ENCODE measurements around the gene GPC5. TPM values are rescaled to one million over a fixed set of nuclear protein-coding genes. Genes with fewer than 3 reads are reported as not detected.

GPC5 gene
- total and polyA plus RNA-seq, 9 of the 15 experiments (the other 6 are each of a cell fraction or from before 2014, with no cell fraction given): 0.18 to 0.27 TPM; not detected in 7

DNA sequence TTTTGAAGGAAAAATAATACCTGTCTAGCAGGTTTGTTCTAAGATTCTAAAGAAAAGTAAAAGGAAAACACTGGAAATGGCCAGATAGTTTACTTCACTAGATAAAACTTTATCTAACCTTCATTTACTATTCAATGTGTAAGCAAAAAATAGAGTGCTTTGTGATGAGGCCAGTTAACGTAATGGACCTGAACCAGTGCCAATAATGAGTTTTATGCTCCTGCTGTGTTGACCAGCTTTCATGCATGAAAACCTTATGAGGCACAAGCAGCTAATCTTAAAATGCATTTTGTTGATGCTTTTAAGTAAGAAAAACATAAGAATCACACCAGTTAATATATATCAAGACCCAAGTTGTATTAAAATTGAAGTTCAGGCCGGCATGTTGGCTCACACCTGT lies 1211.0 kb downstream of the GPC5 start:
- no TSS peak for BruUV-seq (replicated peaks)
- Histone ChIP-seq H3K27ac (ENCODE audit: extremely low read depth, low read depth, low read length) (no peak overlapping the region), H3K27me3 (ENCODE audit: control insufficient read depth in 2 of 2, insufficient read depth in 2 of 2, low read length in 2 of 2) (no peaks in the 10 kb centered on the region), H3K79me2 (ENCODE audit: control insufficient read depth, insufficient read depth, low read length) (no peaks in the 10 kb centered on the region), H3K9me1 (ENCODE audit: control insufficient read depth, insufficient read depth, low read length) (no peaks in the 10 kb centered on the region), H3K4me1 (replicated peaks in 1 of 2; ENCODE audit: control insufficient read depth in 2 of 2, insufficient read depth in 2 of 2, low read length in 2 of 2) (no peaks in the 10 kb centered on the region), H3K4me2 (ENCODE audit: insufficient read depth, low read length) (no peak overlapping the region), H4K20me1 (replicated peaks; ENCODE audit: control insufficient read depth, insufficient read depth, low read length) (no peaks in the 10 kb centered on the region), H3K9me3 (replicated peaks; ENCODE audit: control insufficient read depth, insufficient read depth, low read depth, low read length) (no peaks in the 10 kb centered on the region; the same call in 1 of the 2 replicates), H3K4me3 (no peak overlapping the region), H3K36me3 (ENCODE audit: control insufficient read depth, insufficient read depth, low read length) (no peaks in the 10 kb centered on the region), H3K9ac (ENCODE audit: insufficient read depth in 1 of 2, low read depth in 2 of 2, low read length in 2 of 2) (no peak overlapping the region), H2AFZ (ENCODE audit: low read depth, low read length) (no peak overlapping the region)
- no peak for FAIRE-seq
- no peak for DNase-seq (ENCODE audit: extremely low read depth in 1 of 4, low spot score in 3 of 4)
- in situ Hi-C loops (cut with MboI) (no loop called here), intact Hi-C loops (cut with micrococcal nuclease) (no loop called here)
- POLR2A ChIA-PET: interaction anchor here (0.7 kb wide), 1 partner anchor 629 kb away, joined by 3 read pairs; no protein-coding TSS in a partner anchor
- ATAC-seq: no peak
- no peak for TF ChIP-seq CBX3 (IDR thresholded peaks at IDR 0.05; ENCODE audit: borderline replicate concordance in 1 of 2, low read length in 2 of 2)
- peak; percentile 22; the same call in 1 of the 2 replicates for TF ChIP-seq ELF2 (CRISPR knock-in tag; IDR thresholded peaks at IDR 0.05)
- CTCF ChIA-PET (ENCODE audit: low intra/inter-chr PET ratio): no interaction called here
- 0% methylated on average over 2 of the region's 2 CpGs for WGBS (ENCODE audit: insufficient coverage, low coverage, missing lambda C conversion rate)

DNA sequence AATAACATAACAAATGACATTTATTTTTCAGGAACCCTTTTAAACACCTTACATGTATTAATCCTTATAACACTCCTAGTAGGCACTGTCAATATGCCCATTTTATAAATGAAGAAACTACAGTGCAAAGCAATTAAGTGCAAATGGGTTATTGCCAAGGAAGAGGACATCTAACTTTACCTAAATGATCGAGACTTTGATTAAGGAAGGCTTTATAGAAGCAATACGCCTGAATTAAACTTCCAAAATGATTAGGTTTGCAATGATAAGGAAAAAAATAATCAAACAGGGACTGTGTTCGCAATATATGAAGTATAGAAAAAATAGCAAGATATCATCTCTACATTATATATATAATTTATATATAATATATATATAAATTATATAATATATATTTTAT lies 1214.5 kb downstream of the GPC5 start:
- WGBS (ENCODE audit: insufficient coverage, low coverage, missing lambda C conversion rate): 2% methylated on average over 3 of the region's 3 CpGs
- ChIA-PET CTCF (ENCODE audit: low intra/inter-chr PET ratio) (no interaction called here), POLR2A (no interaction called here)
- FAIRE-seq (no peak), DNase-seq (ENCODE audit: extremely low read depth in 1 of 4, low spot score in 3 of 4) (no peak), ATAC-seq (no peak)
- no peak overlapping the region for H2AFZ ChIP-seq (ENCODE audit: low read depth, low read length)
- H3K79me2 ChIP-seq (ENCODE audit: control insufficient read depth, insufficient read depth, low read length): no peaks in the 10 kb centered on the region
- no peaks in the 10 kb centered on the region; the same call in 1 of the 2 replicates for H3K9me3 ChIP-seq (replicated peaks; ENCODE audit: control insufficient read depth, insufficient read depth, low read depth, low read length)
- intact Hi-C loops (cut with micrococcal nuclease): no loop called here
- H3K9ac ChIP-seq (ENCODE audit: insufficient read depth in 1 of 2, low read depth in 2 of 2, low read length in 2 of 2): no peak overlapping the region
- no TSS peak for BruUV-seq (replicated peaks)
- H3K4me2 ChIP-seq (ENCODE audit: insufficient read depth, low read length): no peak overlapping the region
- in situ Hi-C loops (cut with MboI): no loop called here
- no peaks in the 10 kb centered on the region for H4K20me1 ChIP-seq (replicated peaks; ENCODE audit: control insufficient read depth, insufficient read depth, low read length)
- H3K9me1 ChIP-seq (ENCODE audit: control insufficient read depth, insufficient read depth, low read length): no peaks in the 10 kb centered on the region
- no peaks in the 10 kb centered on the region for H3K27me3 ChIP-seq (ENCODE audit: control insufficient read depth in 2 of 2, insufficient read depth in 2 of 2, low read length in 2 of 2)
- H3K36me3 ChIP-seq (ENCODE audit: control insufficient read depth, insufficient read depth, low read length): no peaks in the 10 kb centered on the region
- H3K27ac ChIP-seq (ENCODE audit: extremely low read depth, low read depth, low read length): no peak overlapping the region
- H3K4me1 ChIP-seq (replicated peaks in 1 of 2; ENCODE audit: control insufficient read depth in 2 of 2, insufficient read depth in 2 of 2, low read length in 2 of 2): no peaks in the 10 kb centered on the region
- no peak overlapping the region for H3K4me3 ChIP-seq
- 0 out of 2 replicates have a peak, but pooled peaks have one; percentile 44 for TF ChIP-seq ESRRB (CRISPR knock-in tag; IDR thresholded peaks at IDR 0.05; ENCODE audit: borderline replicate concordance)
- TF ChIP-seq HEY1 (CRISPR knock-in tag; IDR thresholded peaks at IDR 0.05; ENCODE audit: borderline replicate concordance): peak; percentile 47; the same call in 1 of the 2 replicates
- no peak for TF ChIP-seq ZNF583 (CRISPR knock-in tag; IDR thresholded peaks at IDR 0.05)
- no peak for TF ChIP-seq NR3C1 (CRISPR knock-in tag; IDR thresholded peaks at IDR 0.05)
- TF ChIP-seq ZFP1 (CRISPR knock-in tag; IDR thresholded peaks at IDR 0.05): peak; percentile 25; the same call in 1 of the 2 replicates
- TF ChIP-seq HMG20A (CRISPR knock-in tag; conservative IDR thresholded peaks at IDR 0.05): peak; percentile 69; the same call in 1 of the 2 replicates
- TF ChIP-seq, protein P1, sequence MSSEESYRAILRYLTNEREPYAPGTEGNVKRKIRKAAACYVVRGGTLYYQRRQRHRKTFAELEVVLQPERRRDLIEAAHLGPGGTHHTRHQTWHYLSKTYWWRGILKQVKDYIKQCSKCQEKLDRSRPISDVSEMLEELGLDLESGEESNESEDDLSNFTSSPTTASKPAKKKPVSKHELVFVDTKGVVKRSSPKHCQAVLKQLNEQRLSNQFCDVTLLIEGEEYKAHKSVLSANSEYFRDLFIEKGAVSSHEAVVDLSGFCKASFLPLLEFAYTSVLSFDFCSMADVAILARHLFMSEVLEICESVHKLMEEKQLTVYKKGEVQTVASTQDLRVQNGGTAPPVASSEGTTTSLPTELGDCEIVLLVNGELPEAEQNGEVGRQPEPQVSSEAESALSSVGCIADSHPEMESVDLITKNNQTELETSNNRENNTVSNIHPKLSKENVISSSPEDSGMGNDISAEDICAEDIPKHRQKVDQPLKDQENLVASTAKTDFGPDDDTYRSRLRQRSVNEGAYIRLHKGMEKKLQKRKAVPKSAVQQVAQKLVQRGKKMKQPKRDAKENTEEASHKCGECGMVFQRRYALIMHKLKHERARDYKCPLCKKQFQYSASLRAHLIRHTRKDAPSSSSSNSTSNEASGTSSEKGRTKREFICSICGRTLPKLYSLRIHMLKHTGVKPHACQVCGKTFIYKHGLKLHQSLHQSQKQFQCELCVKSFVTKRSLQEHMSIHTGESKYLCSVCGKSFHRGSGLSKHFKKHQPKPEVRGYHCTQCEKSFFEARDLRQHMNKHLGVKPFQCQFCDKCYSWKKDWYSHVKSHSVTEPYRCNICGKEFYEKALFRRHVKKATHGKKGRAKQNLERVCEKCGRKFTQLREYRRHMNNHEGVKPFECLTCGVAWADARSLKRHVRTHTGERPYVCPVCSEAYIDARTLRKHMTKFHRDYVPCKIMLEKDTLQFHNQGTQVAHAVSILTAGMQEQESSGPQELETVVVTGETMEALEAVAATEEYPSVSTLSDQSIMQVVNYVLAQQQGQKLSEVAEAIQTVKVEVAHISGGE (CRISPR knock-in tag; IDR thresholded peaks at IDR 0.05): no peak
- 0 out of 2 replicates have a peak, but pooled peaks have one; percentile 98 for TF ChIP-seq TFAM (CRISPR knock-in tag; conservative IDR thresholded peaks at IDR 0.05)
- TF ChIP-seq EWSR1 (IDR thresholded peaks at IDR 0.05; ENCODE audit: borderline replicate concordance, low read depth, partially characterized antibody): peak; percentile 78
- no peak for TF ChIP-seq TRIM24 (IDR thresholded peaks at IDR 0.05)
